Stomach (tissue), 9 donors: ENCODE measurements around the gene PIBF1. TPM values are rescaled to one million over a fixed set of nuclear protein-coding genes. Genes with fewer than 3 reads are reported as not detected.

Experiments
- DNase-seq, 2 donors: peaks; one replicate each; pipeline versions ENCODE4 v3.0.0 to v3.0.0-alpha.2; 2013 to 2019
- H3K27ac ChIP-seq, 5 donors: fragments of 200-600 bp in 4 of 5; sonication (generic) in 4 of 5; one replicate each; pipeline ENCODE4 v1.5.1; 2013 to 2019; ENCODE audit warnings: mild to moderate bottlenecking in 1 of 5, moderate library complexity in 1 of 5
- H3K27me3 ChIP-seq, 3 donors: fragments of 200-600 bp; sonication (generic); one replicate each; pipeline ENCODE4 v1.5.1; 2017 to 2019; ENCODE audit warnings: mixed run types in 1 of 3
- H3K36me3 ChIP-seq, 4 donors: fragments of 200-600 bp; sonication (generic); 1 replicate in 3 of 4; 2 replicates in 1 of 4; pipeline ENCODE4 v1.5.1; 2016 to 2019
- H3K4me1 ChIP-seq, 4 donors: fragments of 200-600 bp; sonication (generic); one replicate each; pipeline ENCODE4 v1.5.1; 2016 to 2019
- H3K4me3 ChIP-seq, 4 donors: fragments of 200-600 bp; sonication (generic) in 3 of 4; one replicate each; pipeline ENCODE4 v1.5.1; 2016 to 2019; ENCODE audit warnings: mild to moderate bottlenecking in 1 of 4
- H3K9me3 ChIP-seq, 4 donors: fragments of 200-600 bp; sonication (generic); one replicate each; pipeline ENCODE4 v1.5.1; 2016 to 2019
- CTCF ChIP-seq, 7 experiments: fragments of 450-650 bp in 4 of 7; fragments of 200-600 bp in 3 of 7; sonication (generic) in 3 of 7; IDR thresholded peaks; one replicate each; pipeline ENCODE4 v1.5.1; 2016 to 2019; ENCODE audit warnings: antibody characterized with exemption in 7 of 7, control low read depth in 2 of 7, mild to moderate bottlenecking in 1 of 7
- EP300 ChIP-seq: sonication (generic); formaldehyde crosslinking; IDR thresholded peaks from one replicate; pipeline ENCODE4 v1.6.1; 2017; ENCODE audit warnings: antibody characterized with exemption
- POLR2A ChIP-seq, 4 donors: fragments of 450-650 bp; IDR thresholded peaks; one replicate each; pipeline ENCODE4 v1.6.1; 2016; ENCODE audit warnings: antibody characterized with exemption in 4 of 4, control low read depth in 2 of 4, mild to moderate bottlenecking in 1 of 4, moderate library complexity in 1 of 4
- POLR2AphosphoS5 ChIP-seq, 3 donors: sonication (generic); formaldehyde crosslinking; IDR thresholded peaks; one replicate each; pipeline ENCODE4 v1.6.1; 2016; ENCODE audit warnings: antibody characterized with exemption in 3 of 3
- WGBS, 5 donors: extraction: QIAGEN DNeasy Blood & Tissue Kit in 3 of 5; methylation state at CpG; one replicate each; pipeline versions ENCODE4 v1.1.5 to v1.1.7; 2013 to 2018; 5-methylcytosine and 5-hydroxymethylcytosine counted together
- intact Hi-C: fragments of 100-400 bp; cut with DNase I; formaldehyde crosslinking; loops from one replicate; pipeline ENCODE4 v1.15.1; 2023; ENCODE audit warnings: low total_unique reads
- polyA plus RNA-seq, 3 donors: library from polyadenylated mRNA; stranded (reverse); fragments of 200-250 nt; gene quantifications; one replicate each; pipeline ENCODE4 v1.2.3, GENCODE V29; 2013
- total RNA-seq, 5 donors: library from RNA; depleted of rRNA; stranded (reverse); fragments of >200 nt; gene quantifications; one replicate each; pipeline versions ENCODE4 v1.1.0 to v1.2.3, GENCODE V29; 2014 to 2016
- donor health status: healthy with polysubstance abuse.
- donor health status: Bipolar disorder and iron deficiency.
- donor health status: healthy.

PIBF1 gene
- total and polyA plus RNA-seq, 8 donors = 6.1 to 67.6 (median 17.8) TPM

GRCh38 chr13:72959643-72960042, 177.7 kb downstream of the PIBF1 start:
- intact Hi-C loops = no loop called here

GRCh38 chr13:72960114-72960513, 178.2 kb downstream of the PIBF1 start:
- H3K27ac ChIP-seq = peak overlapping the region; percentile 12 to 85 (median 68)
- H3K27me3 ChIP-seq = no peaks in the 10 kb centered on the region
- peaks cover 0 to 16% (median 7%) of the 10 kb centered on the region in 4 donors for H3K4me1 ChIP-seq
- 36 to 56% (median 45%) methylated on average over 4 of the region's 4 CpGs for WGBS, 5 donors
- peaks cover 0 to 15% (median 6%) of the 10 kb centered on the region in 4 donors for H3K36me3 ChIP-seq
- DNase-seq = no peak
- no peaks in the 10 kb centered on the region for H3K9me3 ChIP-seq
- H3K4me3 ChIP-seq = no peak overlapping the region
- intact Hi-C loops = no loop called here
- TF ChIP-seq EP300 (no peak), CTCF (IDR thresholded peaks at IDR 0.05) (no peak), POLR2AphosphoS5 (IDR thresholded peaks at IDR 0.05) (no peak), POLR2A (IDR thresholded peaks at IDR 0.05) (no peak)

More at GRCh38 chr13:72959643-72960042, 177.7 kb downstream of the PIBF1 start:
- H3K27ac ChIP-seq = peak overlapping the region in 4 of 5 donors; percentile 12 to 79 (median 66)
- H3K4me1 ChIP-seq = peaks cover 0 to 16% (median 7%) of the 10 kb centered on the region in 4 donors
- WGBS, 5 donors = 27 to 65% (median 41%) methylated on average over 1 of the region's 1 CpG
- no peaks in the 10 kb centered on the region for H3K27me3 ChIP-seq
- no peaks in the 10 kb centered on the region for H3K9me3 ChIP-seq
- TF ChIP-seq CTCF (IDR thresholded peaks at IDR 0.05) (no peak), POLR2AphosphoS5 (IDR thresholded peaks at IDR 0.05) (no peak), EP300 (no peak), POLR2A (IDR thresholded peaks at IDR 0.05) (no peak)
- peak in 1 of 2 donors; percentile 34 for DNase-seq
- peaks cover 0 to 15% (median 6%) of the 10 kb centered on the region in 4 donors for H3K36me3 ChIP-seq
- no peak overlapping the region for H3K4me3 ChIP-seq

- intact Hi-C loops = no loop called here
- Histone ChIP-seq H3K4me3 (no peak overlapping the region), H3K9me3 (no peaks in the 10 kb centered on the region), H3K4me1 (peaks cover 0 to 16% (median 7%) of the 10 kb centered on the region in 4 donors), H3K27me3 (no peaks in the 10 kb centered on the region), H3K36me3 (peaks cover 0 to 15% (median 8%) of the 10 kb centered on the region in 4 donors), H3K27ac (peak overlapping the region in 4 of 5 donors; percentile 46 to 79 (median 66))
- peak in 1 of 2 donors; percentile 87 for DNase-seq
- peak in 2 of 3 donors; percentile 51 to 66 for TF ChIP-seq POLR2AphosphoS5 (IDR thresholded peaks at IDR 0.05)
- TF ChIP-seq POLR2A (IDR thresholded peaks at IDR 0.05) = no peak
Observed at GRCh38 chr13:72960541-72960940, 178.6 kb downstream of the PIBF1 start.

GRCh38 chr13:72963762-72964161, 181.8 kb downstream of the PIBF1 start:
- no peaks in the 10 kb centered on the region for H3K27me3 ChIP-seq
- H3K4me1 ChIP-seq = peaks cover 0 to 16% (median 7%) of the 10 kb centered on the region in 4 donors
- peaks cover 0 to 14% (median 9%) of the 10 kb centered on the region in 4 donors for H3K36me3 ChIP-seq
- no peak overlapping the region for H3K27ac ChIP-seq
- DNase-seq = no peak
- no peak for TF ChIP-seq EP300
- TF ChIP-seq POLR2A (IDR thresholded peaks at IDR 0.05) = no peak
- TF ChIP-seq POLR2AphosphoS5 (IDR thresholded peaks at IDR 0.05) = no peak
- intact Hi-C loops = no loop called here
- H3K4me3 ChIP-seq = no peak overlapping the region
- WGBS, 5 donors = 69 to 77% (median 73%) methylated on average over 1 of the region's 1 CpG
- no peaks in the 10 kb centered on the region for H3K9me3 ChIP-seq

GRCh38 chr13:72970301-72970880, 188.5 kb downstream of the PIBF1 start:
- Histone ChIP-seq H3K9me3 (no peaks in the 10 kb centered on the region), H3K27me3 (no peaks in the 10 kb centered on the region), H3K36me3 (peaks cover 0 to 21% (median 17%) of the 10 kb centered on the region in 4 donors), H3K4me1 (no peaks in the 10 kb centered on the region), H3K27ac (peak overlapping the region in 1 of 5 donors; percentile 4), H3K4me3 (no peak overlapping the region)
- TF ChIP-seq POLR2AphosphoS5 (IDR thresholded peaks at IDR 0.05) (no peak), CTCF (IDR thresholded peaks at IDR 0.05) (no peak), EP300 (no peak), POLR2A (IDR thresholded peaks at IDR 0.05) (no peak)
- DNase-seq = no peak
- WGBS, 5 donors = 51 to 65% (median 55%) methylated on average over 2 of the region's 2 CpGs
- intact Hi-C loops = no loop called here
